ENCODE results near the gene ZYX.

ZYX gene

DNA sequence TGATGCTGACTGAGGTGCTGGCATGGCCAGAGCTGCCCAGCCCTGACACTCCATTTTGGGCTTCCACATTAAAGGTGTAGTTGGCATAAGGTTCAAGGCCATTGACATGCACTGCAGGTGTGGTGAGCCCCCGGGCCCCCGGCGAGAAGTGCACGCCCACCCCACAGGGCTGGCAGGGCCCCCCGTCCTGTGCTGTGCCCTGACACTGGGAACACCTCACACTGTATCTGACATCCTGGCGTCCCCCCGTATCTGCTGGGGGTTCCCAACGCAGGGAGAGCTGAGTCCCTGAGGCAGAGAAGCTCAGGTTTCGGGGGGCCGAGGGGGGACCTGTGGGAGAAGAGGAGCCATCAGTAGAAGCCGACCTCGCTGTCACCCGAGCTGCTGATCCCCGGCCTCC, 17.5 kb downstream of the ZYX start:
- Histone ChIP-seq H3K4me3 (replicated peaks; ENCODE audit: insufficient read depth, low read length) (no peak overlapping the region), H3K27me3 (ENCODE audit: insufficient read depth, poor library complexity, severe bottlenecking) (no peaks in the 10 kb centered on the region)
- TF ChIP-seq, protein P1, sequence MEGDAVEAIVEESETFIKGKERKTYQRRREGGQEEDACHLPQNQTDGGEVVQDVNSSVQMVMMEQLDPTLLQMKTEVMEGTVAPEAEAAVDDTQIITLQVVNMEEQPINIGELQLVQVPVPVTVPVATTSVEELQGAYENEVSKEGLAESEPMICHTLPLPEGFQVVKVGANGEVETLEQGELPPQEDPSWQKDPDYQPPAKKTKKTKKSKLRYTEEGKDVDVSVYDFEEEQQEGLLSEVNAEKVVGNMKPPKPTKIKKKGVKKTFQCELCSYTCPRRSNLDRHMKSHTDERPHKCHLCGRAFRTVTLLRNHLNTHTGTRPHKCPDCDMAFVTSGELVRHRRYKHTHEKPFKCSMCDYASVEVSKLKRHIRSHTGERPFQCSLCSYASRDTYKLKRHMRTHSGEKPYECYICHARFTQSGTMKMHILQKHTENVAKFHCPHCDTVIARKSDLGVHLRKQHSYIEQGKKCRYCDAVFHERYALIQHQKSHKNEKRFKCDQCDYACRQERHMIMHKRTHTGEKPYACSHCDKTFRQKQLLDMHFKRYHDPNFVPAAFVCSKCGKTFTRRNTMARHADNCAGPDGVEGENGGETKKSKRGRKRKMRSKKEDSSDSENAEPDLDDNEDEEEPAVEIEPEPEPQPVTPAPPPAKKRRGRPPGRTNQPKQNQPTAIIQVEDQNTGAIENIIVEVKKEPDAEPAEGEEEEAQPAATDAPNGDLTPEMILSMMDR (IDR thresholded peaks at IDR 0.05; ENCODE audit: insufficient read depth, low read length) = no peak
- TF ChIP-seq GABPA (IDR thresholded peaks at IDR 0.05; ENCODE audit: low read depth) (no peak), POLR2AphosphoS5 (IDR thresholded peaks at IDR 0.05; ENCODE audit: low read depth) (no peak), SPI1 (IDR thresholded peaks at IDR 0.05; ENCODE audit: borderline replicate concordance, low read depth) (no peak)
- TF ChIP-seq, protein P2, sequence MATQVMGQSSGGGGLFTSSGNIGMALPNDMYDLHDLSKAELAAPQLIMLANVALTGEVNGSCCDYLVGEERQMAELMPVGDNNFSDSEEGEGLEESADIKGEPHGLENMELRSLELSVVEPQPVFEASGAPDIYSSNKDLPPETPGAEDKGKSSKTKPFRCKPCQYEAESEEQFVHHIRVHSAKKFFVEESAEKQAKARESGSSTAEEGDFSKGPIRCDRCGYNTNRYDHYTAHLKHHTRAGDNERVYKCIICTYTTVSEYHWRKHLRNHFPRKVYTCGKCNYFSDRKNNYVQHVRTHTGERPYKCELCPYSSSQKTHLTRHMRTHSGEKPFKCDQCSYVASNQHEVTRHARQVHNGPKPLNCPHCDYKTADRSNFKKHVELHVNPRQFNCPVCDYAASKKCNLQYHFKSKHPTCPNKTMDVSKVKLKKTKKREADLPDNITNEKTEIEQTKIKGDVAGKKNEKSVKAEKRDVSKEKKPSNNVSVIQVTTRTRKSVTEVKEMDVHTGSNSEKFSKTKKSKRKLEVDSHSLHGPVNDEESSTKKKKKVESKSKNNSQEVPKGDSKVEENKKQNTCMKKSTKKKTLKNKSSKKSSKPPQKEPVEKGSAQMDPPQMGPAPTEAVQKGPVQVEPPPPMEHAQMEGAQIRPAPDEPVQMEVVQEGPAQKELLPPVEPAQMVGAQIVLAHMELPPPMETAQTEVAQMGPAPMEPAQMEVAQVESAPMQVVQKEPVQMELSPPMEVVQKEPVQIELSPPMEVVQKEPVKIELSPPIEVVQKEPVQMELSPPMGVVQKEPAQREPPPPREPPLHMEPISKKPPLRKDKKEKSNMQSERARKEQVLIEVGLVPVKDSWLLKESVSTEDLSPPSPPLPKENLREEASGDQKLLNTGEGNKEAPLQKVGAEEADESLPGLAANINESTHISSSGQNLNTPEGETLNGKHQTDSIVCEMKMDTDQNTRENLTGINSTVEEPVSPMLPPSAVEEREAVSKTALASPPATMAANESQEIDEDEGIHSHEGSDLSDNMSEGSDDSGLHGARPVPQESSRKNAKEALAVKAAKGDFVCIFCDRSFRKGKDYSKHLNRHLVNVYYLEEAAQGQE (IDR thresholded peaks at IDR 0.05; ENCODE audit: insufficient replicate concordance, low read depth) = no peak

DNA sequence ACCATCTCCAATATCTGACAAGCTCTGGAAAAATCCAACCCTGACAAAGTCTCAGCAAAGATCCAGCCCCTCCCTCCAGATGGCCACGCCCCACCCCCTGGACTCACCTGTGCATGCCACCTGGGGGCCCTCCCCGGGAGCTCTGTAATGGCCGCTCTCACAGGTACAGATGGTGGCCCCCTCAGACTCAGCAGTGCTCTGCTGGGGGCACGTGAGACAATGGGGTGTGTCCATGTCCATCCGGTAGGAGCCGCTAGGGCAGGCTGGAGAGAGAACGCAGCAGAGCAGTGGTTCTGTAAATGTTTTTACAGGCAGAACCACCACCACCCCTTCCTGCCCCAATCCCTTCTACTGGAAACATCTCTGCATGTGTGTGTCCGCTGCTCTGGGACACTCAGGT, 18.0 kb downstream of the ZYX start:
- DNase-seq (ENCODE audit: low read depth in 1 of 2, low spot score in 1 of 2) = no peak
- no peaks in the 10 kb centered on the region for H3K27me3 ChIP-seq (ENCODE audit: insufficient read depth, poor library complexity, severe bottlenecking)
- TF ChIP-seq, protein P2 (IDR thresholded peaks at IDR 0.05; ENCODE audit: insufficient replicate concordance, low read depth) = no peak
- TF ChIP-seq GABPA (IDR thresholded peaks at IDR 0.05; ENCODE audit: low read depth) = no peak
- TF ChIP-seq, protein P1 (IDR thresholded peaks at IDR 0.05; ENCODE audit: insufficient read depth, low read length) = no peak
- no peak for TF ChIP-seq SPI1 (IDR thresholded peaks at IDR 0.05; ENCODE audit: borderline replicate concordance, low read depth)
- no peak for TF ChIP-seq POLR2AphosphoS5 (IDR thresholded peaks at IDR 0.05; ENCODE audit: low read depth)
- no peak overlapping the region for H3K27ac ChIP-seq (replicated peaks)
- H3K4me3 ChIP-seq (replicated peaks; ENCODE audit: insufficient read depth, low read length) = no peak overlapping the region

More for the DNA sequence above, 17.5 kb downstream of the ZYX start:
- H3K27ac ChIP-seq (replicated peaks) = no peak overlapping the region
- no peak for DNase-seq (ENCODE audit: low read depth in 1 of 2, low spot score in 1 of 2)

DNA sequence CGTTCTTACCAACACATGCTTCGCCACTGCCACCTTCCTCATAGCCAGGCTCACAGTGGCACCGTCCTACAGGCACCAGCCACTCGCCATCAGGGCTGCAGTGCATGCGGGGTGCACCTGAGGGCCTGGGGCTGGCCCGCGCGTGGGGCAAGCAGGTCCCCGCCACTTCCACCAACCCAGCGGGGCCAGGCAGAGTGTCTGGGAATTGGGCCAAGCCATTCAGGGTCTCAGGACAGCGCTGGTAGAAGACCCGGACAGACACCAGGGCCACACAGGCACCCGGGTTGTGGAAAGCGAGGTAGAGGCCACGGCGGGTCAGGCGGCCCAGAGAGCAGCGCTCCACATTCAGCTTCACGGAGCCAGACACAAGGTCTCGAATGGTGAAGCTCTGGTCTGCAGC, 18.5 kb downstream of the ZYX start:
- TF ChIP-seq, protein P2 (IDR thresholded peaks at IDR 0.05; ENCODE audit: insufficient replicate concordance, low read depth) = no peak
- no peak for TF ChIP-seq GABPA (IDR thresholded peaks at IDR 0.05; ENCODE audit: low read depth)
- TF ChIP-seq, protein P1 (IDR thresholded peaks at IDR 0.05; ENCODE audit: insufficient read depth, low read length) = no peak
- TF ChIP-seq POLR2AphosphoS5 (IDR thresholded peaks at IDR 0.05; ENCODE audit: low read depth) = no peak
- no peak for TF ChIP-seq SPI1 (IDR thresholded peaks at IDR 0.05; ENCODE audit: borderline replicate concordance, low read depth)
- Histone ChIP-seq H3K4me3 (replicated peaks; ENCODE audit: insufficient read depth, low read length) (no peak overlapping the region), H3K27me3 (ENCODE audit: insufficient read depth, poor library complexity, severe bottlenecking) (no peaks in the 10 kb centered on the region), H3K27ac (replicated peaks) (no peak overlapping the region)
- no peak for DNase-seq (ENCODE audit: low read depth in 1 of 2, low spot score in 1 of 2)
